Activated CD4-positive, CD25-positive, alpha-beta regulatory T cell treated with anti-CD3 and anti-CD28 coated beads, Interleukin-2, amount 50 U/mL, for 72 hours (primary cell): Measurements from ENCODE around the gene SMAD3.

Source experiments
- DNase-seq: peaks from one replicate; pipeline ENCODE4 v3.0.0; 2021

Gene SMAD3

DNA sequence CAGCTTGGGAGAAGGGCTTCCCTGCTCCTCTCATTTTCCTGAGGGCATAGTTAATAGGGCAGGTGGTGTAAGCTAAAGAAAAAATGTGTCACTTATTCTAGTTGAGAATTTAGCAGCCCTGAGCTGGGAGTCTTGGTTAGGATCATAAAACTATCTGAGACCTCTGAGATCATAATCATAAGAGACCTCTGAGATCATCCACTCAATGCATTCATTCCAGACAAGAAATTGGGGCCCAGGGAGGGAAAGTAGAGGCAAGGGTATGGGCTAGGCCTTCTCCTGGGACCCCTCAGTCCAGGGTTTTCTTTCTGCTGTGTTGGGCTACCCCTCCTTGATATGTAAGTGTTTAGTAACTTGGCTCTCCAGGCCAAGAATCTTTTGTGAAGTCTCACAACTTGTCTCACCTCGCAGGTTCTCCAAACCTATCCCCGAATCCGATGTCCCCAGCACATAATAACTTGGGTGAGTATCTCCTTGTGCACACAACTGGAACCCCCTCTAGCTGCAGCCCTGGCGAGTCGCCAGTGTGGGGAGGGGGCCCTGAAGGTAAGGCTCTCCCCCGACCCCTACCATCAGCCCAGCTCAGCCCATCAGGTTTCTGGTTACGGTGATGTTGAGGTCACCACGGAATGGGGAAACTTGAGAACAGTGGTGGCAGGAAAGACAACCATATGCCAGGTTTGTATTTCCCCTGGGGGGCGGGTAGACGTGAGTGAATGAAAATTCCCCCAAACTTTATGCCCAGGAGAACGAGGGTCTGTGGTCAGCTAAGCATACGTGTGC lies 104.9 kb downstream of the SMAD3 start:
- no peak for DNase-seq

DNA sequence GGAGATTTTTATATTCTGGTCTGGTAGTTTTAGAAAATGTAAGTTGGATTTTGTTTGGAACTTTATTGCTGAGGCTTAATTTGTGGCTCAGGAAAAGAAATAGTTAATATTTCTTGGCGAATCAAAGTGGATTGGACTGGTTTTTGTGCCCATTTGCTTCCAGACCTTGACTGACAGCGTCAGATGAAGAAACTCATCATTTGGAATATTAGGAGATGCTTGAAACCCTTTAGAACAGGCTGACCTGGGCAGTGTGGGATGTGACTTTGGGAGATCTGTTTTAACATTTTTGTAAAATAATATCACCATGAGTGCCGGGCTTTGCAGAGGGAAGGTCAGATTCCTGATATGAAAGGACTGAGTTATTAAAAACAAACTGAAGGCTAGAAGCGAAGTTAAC lies 106.1 kb downstream of the SMAD3 start:
- no peak for DNase-seq

DNA sequence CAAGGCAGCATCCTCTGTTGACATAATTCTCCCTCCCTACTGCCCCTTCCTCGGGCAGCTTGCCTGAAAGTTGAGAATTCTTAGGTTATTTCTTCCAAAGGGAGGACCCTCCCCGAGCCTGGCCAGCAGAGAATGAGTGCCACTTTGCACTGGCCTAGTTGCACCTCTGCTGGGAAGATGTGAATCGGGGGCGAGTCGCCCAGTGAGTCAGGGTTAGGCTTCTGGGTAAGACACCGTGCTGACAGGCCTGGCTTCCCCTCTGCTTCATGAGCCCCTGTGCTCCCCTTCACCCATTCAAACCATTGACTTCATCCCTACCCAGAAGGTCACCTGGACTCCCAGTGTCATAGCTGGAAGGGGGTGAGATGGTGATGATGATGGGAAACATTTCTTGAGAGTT lies 106.8 kb downstream of the SMAD3 start:
- DNase-seq, result no peak

DNA sequence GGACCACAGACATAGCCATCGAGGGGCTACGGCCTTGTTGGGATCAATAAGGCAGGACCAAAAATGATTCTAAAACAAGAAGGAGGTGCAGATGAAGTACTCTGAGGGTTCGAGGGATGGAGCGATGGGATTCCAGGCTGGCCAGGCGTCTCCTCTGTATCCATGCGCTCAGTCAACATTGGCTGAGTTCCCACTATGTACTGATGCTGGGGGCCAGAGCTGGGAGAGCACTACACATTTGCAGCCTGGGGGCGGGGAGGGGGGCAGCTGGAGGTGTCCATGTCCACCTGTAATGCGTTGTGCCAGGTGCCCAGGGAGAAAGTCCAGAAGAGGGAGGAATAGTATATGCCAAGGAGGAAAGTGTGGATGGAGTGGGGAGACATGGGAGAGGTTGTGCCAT lies 107.6 kb downstream of the SMAD3 start:
- no peak for DNase-seq

- no peak for DNase-seq
Measured at GRCh38 chr15:67173786-67174185, 108.4 kb downstream of the SMAD3 start.

DNA sequence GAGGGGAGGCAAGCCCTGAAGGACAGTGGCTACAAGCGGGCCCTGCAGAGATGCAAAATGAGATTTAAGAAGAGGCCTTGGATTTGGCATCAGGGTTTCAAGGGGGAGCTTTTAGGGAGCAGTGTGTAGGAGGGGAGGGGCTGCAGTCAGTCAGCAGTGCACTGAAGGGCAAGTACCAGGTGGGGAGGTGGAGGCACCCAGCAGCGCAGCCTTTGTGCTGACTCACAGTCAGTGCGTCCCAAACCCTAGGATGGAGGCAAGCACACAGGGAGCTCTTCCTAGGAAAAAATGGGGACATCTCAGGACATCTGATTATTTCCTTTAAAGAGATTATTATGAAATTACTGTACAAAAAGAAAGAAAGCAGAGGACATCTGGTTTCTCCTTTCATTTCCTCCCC lies 109.0 kb downstream of the SMAD3 start:
- no peak for DNase-seq

- DNase-seq, result no peak
Measured at GRCh38 chr15:67174864-67175573, 109.6 kb downstream of the SMAD3 start.

GRCh38 chr15:67175643-67176071 lies 110.3 kb downstream of the SMAD3 start:
- no peak for DNase-seq

DNA sequence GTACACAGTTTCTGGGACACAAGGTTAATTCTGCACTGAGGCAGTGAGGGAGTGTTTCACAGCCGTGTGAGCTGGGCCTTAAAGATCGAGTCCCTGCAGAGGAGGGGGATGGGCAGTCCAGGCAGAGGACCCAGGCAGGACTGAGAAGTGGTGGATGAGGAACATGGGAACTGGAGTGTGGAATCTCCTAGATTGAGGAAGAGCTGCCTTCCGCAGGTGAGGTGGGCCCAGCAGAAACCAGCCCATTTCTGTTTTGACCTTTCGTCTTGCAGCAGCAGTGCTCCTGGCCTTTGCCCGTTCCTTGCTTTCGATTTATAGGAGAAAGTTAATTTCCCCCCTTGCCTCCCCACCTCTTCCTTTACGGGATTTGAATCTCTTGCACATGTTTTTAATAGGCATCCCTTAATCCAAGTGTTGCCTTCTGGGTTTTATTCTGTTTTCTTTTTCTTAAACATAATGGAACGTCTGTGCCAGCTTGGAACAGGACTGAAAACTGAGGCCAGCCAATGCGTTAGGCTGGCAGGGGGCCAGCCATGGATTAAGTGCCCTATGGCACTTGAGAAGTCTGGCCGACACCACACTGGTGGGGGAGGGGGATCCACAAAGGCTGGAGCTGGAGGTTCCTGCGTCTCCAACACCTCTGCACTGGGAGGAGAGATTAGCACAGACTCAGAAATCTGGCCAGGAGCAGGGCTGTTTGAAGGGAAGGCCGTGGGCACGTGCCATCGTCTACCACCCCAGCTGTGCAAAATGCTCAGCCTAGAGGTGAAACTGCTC lies 111.0 kb downstream of the SMAD3 start:
- DNase-seq, result no peak

DNA sequence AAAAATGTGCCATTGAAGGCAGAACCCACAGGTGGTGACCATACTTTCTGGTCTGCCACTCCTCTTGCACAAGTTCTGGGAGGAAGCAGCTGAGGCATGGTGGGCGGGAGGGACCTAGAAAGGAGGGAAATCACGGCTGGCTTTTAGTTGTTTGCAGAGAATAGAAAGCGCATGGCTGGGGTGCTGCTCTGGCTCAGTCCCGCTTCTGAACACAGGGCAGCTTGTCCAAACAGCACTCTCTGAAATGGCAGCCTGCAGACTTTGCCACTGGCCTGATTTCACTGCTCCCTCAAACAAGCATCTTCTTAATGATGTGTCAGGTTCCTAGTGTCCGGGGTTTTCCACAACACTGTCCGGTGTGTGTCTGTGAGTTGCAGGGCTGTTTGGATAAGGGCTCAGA lies 112.3 kb downstream of the SMAD3 start:
- no peak for DNase-seq

DNA sequence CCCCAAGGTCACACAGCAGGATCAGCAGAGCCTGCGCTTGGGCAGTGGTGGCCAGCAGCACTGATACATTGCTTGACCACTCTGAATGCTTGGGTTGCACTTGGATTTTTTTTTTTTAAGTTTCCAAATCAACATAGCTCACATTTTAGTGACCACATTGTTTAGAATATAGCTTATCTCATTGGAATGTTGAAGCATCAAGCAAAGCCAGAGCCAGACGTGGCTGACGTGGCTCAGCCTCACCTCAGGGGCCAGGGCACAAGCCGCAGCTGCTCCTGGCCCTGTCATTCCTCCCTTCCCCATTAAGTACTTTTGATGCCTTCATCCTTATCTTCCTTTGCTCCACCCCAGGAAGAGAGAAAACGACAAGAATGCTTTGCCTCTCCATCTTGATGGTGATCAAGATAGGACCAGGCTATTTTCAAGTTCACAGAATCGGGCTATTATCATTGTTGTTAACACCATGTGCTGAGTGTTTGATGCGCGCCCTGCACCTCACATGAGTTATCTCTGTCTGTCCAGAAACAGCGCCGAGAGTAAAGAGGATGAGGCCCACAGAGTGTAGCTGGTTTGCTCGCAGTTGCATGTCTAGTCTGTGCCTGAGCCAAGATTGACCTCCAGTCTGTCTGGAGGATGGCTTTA lies 113.3 kb downstream of the SMAD3 start:
- no peak for DNase-seq

- DNase-seq, result no peak
Measured at GRCh38 chr15:67179411-67179995, 114.1 kb downstream of the SMAD3 start.

GRCh38 chr15:67180035-67180434 lies 114.6 kb downstream of the SMAD3 start:
- DNase-seq, result no peak

DNA sequence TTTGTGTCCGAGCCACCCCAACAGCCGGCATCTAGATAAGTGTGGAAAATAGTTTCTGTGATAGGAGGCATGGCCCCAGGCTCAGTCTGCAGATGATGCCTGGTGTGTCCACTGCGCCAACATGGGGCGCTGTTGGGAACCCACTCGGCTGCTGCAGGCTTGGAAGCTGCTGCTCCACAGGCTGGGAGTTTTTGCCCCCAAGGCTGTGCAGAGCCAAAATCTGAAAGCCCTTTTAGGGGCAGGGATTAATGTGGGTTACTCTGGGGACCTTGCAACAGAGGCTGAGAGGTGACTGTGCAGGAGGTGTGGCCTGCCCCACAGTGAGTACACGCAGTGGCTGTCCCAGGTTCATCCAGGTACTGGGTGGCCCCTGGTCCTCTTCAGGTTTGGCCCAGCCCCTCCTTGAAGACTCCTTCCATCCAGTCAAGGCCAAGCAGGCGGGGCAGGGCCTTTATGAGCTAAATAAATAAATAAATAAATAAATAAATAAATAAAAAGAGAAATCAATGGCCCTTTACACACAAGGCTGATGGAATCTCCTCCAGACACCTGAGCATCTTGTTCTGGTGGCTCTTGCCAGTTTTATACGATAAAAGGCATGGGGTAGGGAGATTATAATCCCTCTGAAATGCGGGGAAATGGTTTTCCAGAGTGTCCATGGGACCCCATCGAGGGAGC lies 115.3 kb downstream of the SMAD3 start:
- no peak for DNase-seq

- no peak for DNase-seq
Measured at GRCh38 chr15:67181221-67181639, 115.8 kb downstream of the SMAD3 start.

DNA sequence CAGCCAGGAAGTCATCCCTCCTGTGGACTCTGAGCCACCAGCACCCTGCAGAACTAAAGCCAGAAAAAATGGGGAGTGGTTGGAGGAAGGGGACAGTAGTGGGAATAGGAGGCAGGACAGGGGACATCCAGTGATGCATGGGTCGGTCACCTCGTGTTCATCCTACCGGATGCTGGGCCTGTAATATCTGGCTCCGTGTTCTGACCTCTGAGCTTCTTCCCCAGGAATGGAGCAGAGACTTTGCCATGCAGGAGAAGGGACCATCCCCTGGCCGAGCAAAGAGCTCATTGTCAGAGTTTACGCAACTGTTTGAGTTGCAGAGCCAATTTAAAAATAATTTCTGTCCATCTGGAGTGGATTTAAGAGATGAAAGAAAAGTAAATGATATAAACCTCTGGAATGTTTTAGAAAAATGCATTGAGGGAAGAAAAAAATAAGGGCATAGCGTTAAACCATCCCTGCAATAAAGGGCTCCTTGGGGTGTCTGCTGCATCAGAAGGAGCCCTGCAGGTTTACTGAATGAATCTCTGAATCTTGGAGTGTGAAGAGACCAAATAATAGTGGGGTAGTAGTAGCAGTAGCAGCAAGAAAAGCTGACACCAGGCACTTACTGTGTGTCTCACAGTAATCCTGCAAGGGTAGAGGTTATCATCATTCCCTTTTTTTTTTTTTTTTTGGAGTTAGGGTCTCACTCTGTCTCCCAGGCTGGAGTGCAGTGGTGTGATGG lies 118.2 kb downstream of the SMAD3 start:
- DNase-seq, result no peak

- DNase-seq, result no peak
Measured at GRCh38 chr15:67184208-67184925, 119.0 kb downstream of the SMAD3 start.

DNA sequence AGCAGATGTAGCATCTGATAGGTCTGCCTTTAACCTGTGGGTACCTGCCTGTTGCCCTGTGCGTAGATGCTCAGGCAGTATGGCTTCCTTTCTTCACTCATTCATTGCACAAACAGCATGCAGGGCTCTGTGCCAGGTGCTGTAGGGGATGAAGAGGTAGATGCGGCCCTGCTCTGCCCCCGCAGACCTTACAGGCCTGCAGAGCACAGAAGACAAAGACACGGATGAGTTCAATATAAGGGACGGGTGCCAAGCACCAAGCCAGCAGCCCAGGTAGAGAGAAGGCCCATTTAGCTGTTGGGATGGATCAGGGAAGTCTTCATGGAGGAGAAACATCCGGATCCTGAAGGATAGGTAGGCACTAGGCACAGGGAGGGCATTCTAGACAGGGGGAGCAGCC lies 119.6 kb downstream of the SMAD3 start:
- DNase-seq, result no peak

GRCh38 chr15:67185621-67186225 lies 120.3 kb downstream of the SMAD3 start:
- no peak for DNase-seq

DNA sequence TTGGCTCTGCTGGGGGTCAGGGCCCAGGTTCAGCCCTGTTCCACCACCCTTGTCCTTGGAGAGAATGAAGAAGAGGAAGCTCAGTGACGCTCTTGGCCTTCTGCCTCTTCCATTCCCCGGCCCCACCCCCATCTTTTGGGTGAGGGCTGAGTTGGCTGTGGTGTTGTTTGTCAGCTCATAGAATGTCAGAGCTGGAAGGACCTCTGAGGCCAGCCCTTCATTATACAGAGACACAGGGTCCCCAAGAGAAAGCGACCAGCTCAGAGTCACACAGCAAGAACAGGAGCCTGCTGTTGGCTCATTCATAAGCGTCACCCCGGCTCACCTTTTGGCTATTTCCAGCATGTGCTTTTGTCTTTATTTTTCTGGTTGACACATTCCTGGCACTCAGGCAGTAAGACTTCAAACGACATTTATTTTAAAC lies 120.8 kb downstream of the SMAD3 start:
- no peak for DNase-seq
